ENCODE results near the gene ACTR1B. TPM values are rescaled to one million over a fixed set of nuclear protein-coding genes. Genes with fewer than 3 reads are reported as not detected.

The ACTR1B gene
- total RNA-seq, 2 experiments from 2014 or later = 68.2 to 71.2 TPM

DNA sequence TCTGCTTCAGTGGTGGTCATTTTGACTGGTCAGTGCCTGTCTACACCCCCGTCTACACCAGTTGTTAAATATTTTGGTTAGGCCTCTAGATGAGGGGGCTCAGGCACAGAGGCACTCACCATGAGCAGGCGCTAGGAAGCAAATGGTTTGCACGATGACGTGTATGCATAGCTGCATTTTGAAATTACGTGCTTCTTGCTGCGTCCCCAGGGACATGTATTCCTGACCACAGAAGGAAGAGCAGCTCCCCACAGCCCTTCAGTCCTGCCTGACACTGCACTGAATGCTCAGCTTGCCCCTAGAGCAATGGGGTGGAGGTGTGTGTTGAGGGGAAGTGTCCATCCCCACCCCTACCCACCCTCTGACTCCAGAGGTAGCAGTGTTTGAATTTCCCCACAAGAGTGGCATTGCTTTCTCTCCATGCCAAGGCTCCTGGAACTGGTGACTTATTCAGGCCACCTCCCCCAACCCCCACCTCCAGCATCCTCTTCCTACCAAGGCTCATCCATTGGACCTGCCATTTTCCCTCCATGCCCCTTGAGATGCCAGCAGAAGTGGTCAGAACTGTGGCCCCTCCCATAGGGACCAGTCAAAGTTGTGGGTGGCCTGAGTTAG, 38.1 kb upstream of the ACTR1B start:
- ChIA-PET CTCF (ENCODE audit: unreplicated experiment) (no interaction called here), POLR2A (interaction anchor here (0.6 kb wide), 1 partner anchor 18 kb away, joined by 3 read pairs; no protein-coding TSS in a partner anchor)
- peaks cover 3% of the 10 kb centered on the region for H3K4me1 ChIP-seq (ENCODE audit: insufficient read depth, low read length, poor library complexity, severe bottlenecking)
- H3K9me2 ChIP-seq (ENCODE audit: insufficient read depth, low read length) = no peaks in the 10 kb centered on the region
- intact Hi-C loops (cut with micrococcal nuclease; ENCODE audit: unreplicated experiment) = no loop called here
- H3K4me3 ChIP-seq (ENCODE audit: low read depth, low read length, poor library complexity, severe bottlenecking) = no peak overlapping the region
- no peaks in the 10 kb centered on the region for H3K36me3 ChIP-seq (ENCODE audit: insufficient read depth, low read length)
- no TSS peak for BruUV-seq (replicated peaks)
- H3K4me2 ChIP-seq (ENCODE audit: low read length) = no peak overlapping the region
- TF ChIP-seq EZH2phosphoT487 (IDR thresholded peaks at IDR 0.05; ENCODE audit: borderline replicate concordance, low read depth, low read length) = no peak
- TF ChIP-seq, protein P1, sequence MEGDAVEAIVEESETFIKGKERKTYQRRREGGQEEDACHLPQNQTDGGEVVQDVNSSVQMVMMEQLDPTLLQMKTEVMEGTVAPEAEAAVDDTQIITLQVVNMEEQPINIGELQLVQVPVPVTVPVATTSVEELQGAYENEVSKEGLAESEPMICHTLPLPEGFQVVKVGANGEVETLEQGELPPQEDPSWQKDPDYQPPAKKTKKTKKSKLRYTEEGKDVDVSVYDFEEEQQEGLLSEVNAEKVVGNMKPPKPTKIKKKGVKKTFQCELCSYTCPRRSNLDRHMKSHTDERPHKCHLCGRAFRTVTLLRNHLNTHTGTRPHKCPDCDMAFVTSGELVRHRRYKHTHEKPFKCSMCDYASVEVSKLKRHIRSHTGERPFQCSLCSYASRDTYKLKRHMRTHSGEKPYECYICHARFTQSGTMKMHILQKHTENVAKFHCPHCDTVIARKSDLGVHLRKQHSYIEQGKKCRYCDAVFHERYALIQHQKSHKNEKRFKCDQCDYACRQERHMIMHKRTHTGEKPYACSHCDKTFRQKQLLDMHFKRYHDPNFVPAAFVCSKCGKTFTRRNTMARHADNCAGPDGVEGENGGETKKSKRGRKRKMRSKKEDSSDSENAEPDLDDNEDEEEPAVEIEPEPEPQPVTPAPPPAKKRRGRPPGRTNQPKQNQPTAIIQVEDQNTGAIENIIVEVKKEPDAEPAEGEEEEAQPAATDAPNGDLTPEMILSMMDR (conservative IDR thresholded peaks at IDR 0.05; ENCODE audit: low read length) = no peak
- no peaks in the 10 kb centered on the region for H4K20me1 ChIP-seq (ENCODE audit: insufficient read depth, low read length)
- no peak for DNase-seq (ENCODE audit: low spot score)
- H2AFZ ChIP-seq (ENCODE audit: low read length) = no peak overlapping the region
- no peak overlapping the region for H3K27ac ChIP-seq (ENCODE audit: low read depth, low read length, poor library complexity, severe bottlenecking)
- no peaks in the 10 kb centered on the region for H3K79me2 ChIP-seq (ENCODE audit: insufficient read depth, low read depth, low read length)
- H3K9me3 ChIP-seq (ENCODE audit: low read length) = no peaks in the 10 kb centered on the region

DNA sequence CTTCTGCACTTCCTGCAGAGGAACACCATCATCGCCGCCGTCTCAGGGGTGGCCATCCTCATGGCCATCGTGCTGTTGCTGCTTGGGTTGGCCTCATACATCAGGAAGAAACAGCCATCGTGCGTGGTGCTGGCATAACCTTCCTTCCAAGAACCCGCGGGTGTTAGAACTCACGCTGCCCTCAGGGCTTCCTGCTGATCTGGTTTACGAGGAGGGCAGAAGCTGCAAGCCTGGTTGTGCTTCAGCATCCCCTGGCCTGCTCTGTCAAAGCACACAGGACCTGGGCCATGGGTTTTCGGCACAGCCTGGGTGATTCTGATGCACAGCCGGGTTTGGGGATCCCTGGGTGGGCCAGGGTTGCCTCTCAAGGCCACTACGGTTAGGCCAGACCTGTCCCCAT, 37.3 kb upstream of the ACTR1B start:
- intact Hi-C loops (cut with micrococcal nuclease; ENCODE audit: unreplicated experiment) = no loop called here
- no peaks in the 10 kb centered on the region for H3K9me3 ChIP-seq (ENCODE audit: low read length)
- no peak for TF ChIP-seq EZH2phosphoT487 (IDR thresholded peaks at IDR 0.05; ENCODE audit: borderline replicate concordance, low read depth, low read length)
- TF ChIP-seq, protein P1 (conservative IDR thresholded peaks at IDR 0.05; ENCODE audit: low read length) = no peak
- H3K4me1 ChIP-seq (ENCODE audit: insufficient read depth, low read length, poor library complexity, severe bottlenecking) = peaks cover 6% of the 10 kb centered on the region
- H4K20me1 ChIP-seq (ENCODE audit: insufficient read depth, low read length) = no peaks in the 10 kb centered on the region
- no peak overlapping the region for H3K27ac ChIP-seq (ENCODE audit: low read depth, low read length, poor library complexity, severe bottlenecking)
- no peak overlapping the region for H3K4me3 ChIP-seq (ENCODE audit: low read depth, low read length, poor library complexity, severe bottlenecking)
- H3K4me2 ChIP-seq (ENCODE audit: low read length) = no peak overlapping the region
- H3K36me3 ChIP-seq (ENCODE audit: insufficient read depth, low read length) = no peaks in the 10 kb centered on the region
- BruUV-seq (replicated peaks) = no TSS peak
- ChIA-PET CTCF (ENCODE audit: unreplicated experiment) (interaction anchor here (1.7 kb wide), 1 partner anchor 17 kb away, joined by 4 read pairs; no protein-coding TSS in a partner anchor), POLR2A (no interaction called here)
- H3K79me2 ChIP-seq (ENCODE audit: insufficient read depth, low read depth, low read length) = no peaks in the 10 kb centered on the region
- H3K9me2 ChIP-seq (ENCODE audit: insufficient read depth, low read length) = no peaks in the 10 kb centered on the region
- DNase-seq (ENCODE audit: low spot score) = no peak
- no peak overlapping the region for H2AFZ ChIP-seq (ENCODE audit: low read length)

DNA sequence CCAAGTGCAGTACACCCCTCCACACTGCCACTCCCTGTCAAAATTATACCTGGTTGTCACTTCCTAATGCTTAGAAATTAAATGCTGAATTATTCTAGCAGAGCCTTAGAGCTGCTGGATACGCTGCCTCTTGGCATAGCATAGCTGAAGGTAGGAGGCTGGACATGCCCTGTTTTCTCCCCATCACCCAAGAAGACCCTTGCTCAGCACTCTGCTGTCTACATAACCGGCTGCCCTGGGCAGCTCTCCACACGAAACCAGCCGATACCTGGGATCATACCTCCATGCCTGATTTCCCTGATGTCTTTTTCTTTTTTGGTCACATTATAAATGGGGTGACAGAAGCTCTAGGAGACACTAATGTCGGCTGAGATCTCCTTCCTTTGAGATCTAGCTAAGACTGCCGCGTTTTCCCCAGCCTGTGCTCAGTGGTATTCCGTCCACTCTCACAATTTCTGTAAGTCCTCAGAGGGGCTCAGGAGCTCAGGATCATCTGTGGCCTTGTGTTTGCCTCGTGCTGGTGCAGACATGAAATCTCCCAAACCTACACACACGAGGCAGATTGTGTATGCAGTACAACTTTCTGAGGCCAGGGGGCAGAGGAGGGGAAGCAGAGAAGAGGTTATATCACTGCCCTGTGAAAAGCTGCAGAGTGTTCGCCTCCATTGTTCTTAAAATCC, 36.1 kb upstream of the ACTR1B start:
- Histone ChIP-seq H4K20me1 (ENCODE audit: insufficient read depth, low read length) (no peaks in the 10 kb centered on the region), H3K36me3 (ENCODE audit: insufficient read depth, low read length) (no peaks in the 10 kb centered on the region), H2AFZ (ENCODE audit: low read length) (peak overlapping the region; percentile 58; the same call in 1 of the 2 replicates), H3K79me2 (ENCODE audit: insufficient read depth, low read depth, low read length) (no peaks in the 10 kb centered on the region), H3K4me1 (ENCODE audit: insufficient read depth, low read length, poor library complexity, severe bottlenecking) (peaks cover 6% of the 10 kb centered on the region), H3K4me3 (ENCODE audit: low read depth, low read length, poor library complexity, severe bottlenecking) (no peak overlapping the region), H3K4me2 (ENCODE audit: low read length) (no peak overlapping the region), H3K9me3 (ENCODE audit: low read length) (no peaks in the 10 kb centered on the region), H3K9me2 (ENCODE audit: insufficient read depth, low read length) (no peaks in the 10 kb centered on the region), H3K27ac (ENCODE audit: low read depth, low read length, poor library complexity, severe bottlenecking) (no peak overlapping the region)
- intact Hi-C loops (cut with micrococcal nuclease; ENCODE audit: unreplicated experiment) = loop anchor here (1.0 kb wide), 1 partner anchor 48 kb away; no protein-coding TSS in a partner anchor
- CTCF ChIA-PET (ENCODE audit: unreplicated experiment) = interaction anchor here (0.9 to 1.7 kb wide), 6 partner anchors 9 to 685 kb away, joined by 3 to 4 read pairs (median 3); no protein-coding TSS in a partner anchor
- POLR2A ChIA-PET = interaction anchor here (1.5 kb wide), 1 partner anchor 54 kb away, joined by 3 read pairs; the partner anchor contains the start of gene COX5B
- TF ChIP-seq, protein P1 (conservative IDR thresholded peaks at IDR 0.05; ENCODE audit: low read length) = peak; percentile 78
- no peak for TF ChIP-seq EZH2phosphoT487 (IDR thresholded peaks at IDR 0.05; ENCODE audit: borderline replicate concordance, low read depth, low read length)
- peak; percentile 68 for DNase-seq (ENCODE audit: low spot score)
- no TSS peak for BruUV-seq (replicated peaks)

All from OCI-LY7 (cell line).